ENCODE results near the gene NVL. TPM values are rescaled to one million over a fixed set of nuclear protein-coding genes. Genes with fewer than 3 reads are reported as not detected.

The NVL gene
- total and polyA plus RNA-seq, 2 donors (not counting 3 experiments of a cell fraction or from before 2014, with no cell fraction given): 16.7 to 30.3 TPM

GRCh38 chr1:224273641-224274040, 56.3 kb downstream of the NVL start:
- FAIRE-seq: peak; percentile 26
- ChIA-PET CTCF (interaction anchor here (1.0 kb wide), 1 partner anchor 10 kb away, joined by 3 read pairs; no protein-coding TSS in a partner anchor), POLR2A (no interaction called here)
- BruUV-seq (replicated peaks): no TSS peak
- Histone ChIP-seq H3K27me3 (ENCODE audit: control insufficient read depth in 2 of 2, insufficient read depth in 2 of 2, low read length in 2 of 2) (no peaks in the 10 kb centered on the region), H3K79me2 (ENCODE audit: control insufficient read depth, insufficient read depth, low read length) (no peaks in the 10 kb centered on the region), H3K27ac (ENCODE audit: insufficient read depth, low read depth, low read length) (peak overlapping the region; percentile 3), H3K9ac (replicated peaks; ENCODE audit: extremely low read depth, insufficient read depth, low read length) (no peak overlapping the region), H3K9me3 (replicated peaks; ENCODE audit: control insufficient read depth, insufficient read depth, low read length) (no peaks in the 10 kb centered on the region), H4K20me1 (replicated peaks; ENCODE audit: control insufficient read depth, extremely low read depth, insufficient read depth, low read length) (no peaks in the 10 kb centered on the region), H3K4me1 (ENCODE audit: control insufficient read depth, extremely low read depth, insufficient read depth, low read length) (no peaks in the 10 kb centered on the region), H3K36me3 (ENCODE audit: control insufficient read depth in 2 of 2, extremely low read depth in 1 of 2, insufficient read depth in 2 of 2, low read length in 2 of 2) (peaks cover 1 to 4% of the 10 kb centered on the region in 2 experiments), H3K4me3 (replicated peaks in 1 of 3; ENCODE audit: insufficient read depth in 1 of 3, low read depth in 1 of 3, low read length in 3 of 3) (no peak overlapping the region), H3K4me2 (ENCODE audit: insufficient read depth, low read length) (no peak overlapping the region), H2AFZ (ENCODE audit: low read depth, low read length) (no peak overlapping the region), H3K9me1 (replicated peaks; ENCODE audit: control insufficient read depth, extremely low read depth, insufficient read depth, low read length) (no peaks in the 10 kb centered on the region)
- TF ChIP-seq, protein P1, sequence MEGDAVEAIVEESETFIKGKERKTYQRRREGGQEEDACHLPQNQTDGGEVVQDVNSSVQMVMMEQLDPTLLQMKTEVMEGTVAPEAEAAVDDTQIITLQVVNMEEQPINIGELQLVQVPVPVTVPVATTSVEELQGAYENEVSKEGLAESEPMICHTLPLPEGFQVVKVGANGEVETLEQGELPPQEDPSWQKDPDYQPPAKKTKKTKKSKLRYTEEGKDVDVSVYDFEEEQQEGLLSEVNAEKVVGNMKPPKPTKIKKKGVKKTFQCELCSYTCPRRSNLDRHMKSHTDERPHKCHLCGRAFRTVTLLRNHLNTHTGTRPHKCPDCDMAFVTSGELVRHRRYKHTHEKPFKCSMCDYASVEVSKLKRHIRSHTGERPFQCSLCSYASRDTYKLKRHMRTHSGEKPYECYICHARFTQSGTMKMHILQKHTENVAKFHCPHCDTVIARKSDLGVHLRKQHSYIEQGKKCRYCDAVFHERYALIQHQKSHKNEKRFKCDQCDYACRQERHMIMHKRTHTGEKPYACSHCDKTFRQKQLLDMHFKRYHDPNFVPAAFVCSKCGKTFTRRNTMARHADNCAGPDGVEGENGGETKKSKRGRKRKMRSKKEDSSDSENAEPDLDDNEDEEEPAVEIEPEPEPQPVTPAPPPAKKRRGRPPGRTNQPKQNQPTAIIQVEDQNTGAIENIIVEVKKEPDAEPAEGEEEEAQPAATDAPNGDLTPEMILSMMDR (IDR thresholded peaks at IDR 0.05; ENCODE audit: extremely low read depth in 1 of 2, insufficient read depth in 1 of 2, low read depth in 1 of 2, low read length in 2 of 2): no peak
- TF ChIP-seq EZH2 (IDR thresholded peaks at IDR 0.05; ENCODE audit: borderline replicate concordance, low read depth, low read length, severe bottlenecking): no peak
- TF ChIP-seq FOS (IDR thresholded peaks at IDR 0.05; ENCODE audit: borderline replicate concordance, insufficient read depth, low read length): peak; percentile 31
- TF ChIP-seq MYC (IDR thresholded peaks at IDR 0.05; ENCODE audit: low read depth, low read length): no peak
- TF ChIP-seq POLR2AphosphoS5 (IDR thresholded peaks at IDR 0.05; ENCODE audit: insufficient read depth, low read depth, low read length): no peak
- no peak for TF ChIP-seq JUN (IDR thresholded peaks at IDR 0.05; ENCODE audit: borderline replicate concordance, insufficient read depth, insufficient read length, low read depth)
- dilution Hi-C loops (cut with MboI; ENCODE audit: extremely low pct_ligation_motif_present, low sequenced_read_pairs): no loop called here
- DNase-seq (ENCODE audit: low read depth, low spot score): no peak
- intact Hi-C loops (cut with micrococcal nuclease): no loop called here

All from endothelial cell of umbilical vein (primary cell).